ENCODE measurements around the gene C5AR1. TPM values are rescaled to one million over a fixed set of nuclear protein-coding genes. Genes with fewer than 3 reads are reported as not detected.
A peak's percentile ranks its signal among the peaks of the same experiment; 100 is the strongest.
"Not testable (repeated sequence)": the region's sequence is repeated elsewhere in the genome, so short reads cannot be mapped to it uniquely, and the experiment has no call there.

C5AR1 gene
- total RNA-seq, 1 donor from 2014 or later = 1.2 TPM

DNA sequence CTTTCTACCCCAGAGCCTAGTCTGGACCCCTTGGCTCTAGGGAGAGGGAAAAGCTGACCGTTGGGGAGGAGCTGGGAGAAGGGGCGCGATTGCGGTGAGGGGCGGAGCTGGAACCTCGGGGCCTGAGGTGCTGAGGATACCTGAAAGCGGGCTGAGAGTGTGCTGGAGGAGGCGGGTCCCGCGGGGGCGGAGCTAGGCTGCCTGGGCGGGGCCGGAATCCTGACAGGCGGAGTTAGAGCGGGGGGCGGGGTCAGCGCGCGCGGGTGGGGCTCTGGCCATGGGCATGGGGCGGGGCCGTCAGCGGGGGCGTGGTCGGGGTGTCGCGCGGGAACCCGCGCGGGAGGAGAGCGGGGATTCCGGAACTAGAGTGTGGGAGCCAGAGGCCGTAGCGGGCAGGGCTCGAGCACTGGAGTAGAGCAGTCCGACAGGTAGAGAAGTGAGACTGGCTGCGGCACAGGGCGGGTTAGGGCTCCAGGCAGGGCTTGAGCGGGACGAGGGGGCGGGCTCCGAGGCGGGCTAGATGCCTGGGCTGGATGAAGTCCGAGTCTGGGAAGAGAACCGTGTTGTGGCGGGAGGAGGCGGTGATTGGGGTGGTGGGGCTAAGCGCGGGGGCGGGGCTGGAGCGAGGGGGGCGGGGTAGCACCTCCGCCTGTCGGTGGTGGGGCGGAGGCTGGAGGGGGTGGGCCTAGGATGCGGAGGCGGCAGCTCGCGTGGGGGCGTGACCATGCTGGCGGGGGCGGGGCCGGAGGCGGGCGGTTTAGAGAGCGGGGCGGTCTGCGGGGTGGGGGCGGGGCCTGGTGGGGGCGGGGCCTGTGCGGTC lies 35.4 kb upstream of the C5AR1 start, which contains the start of gene INAFM1:
Gene INAFM1 (plus strand): TSS at position 815 of the 820 bp plus-strand sequence. CDS start 35 bp downstream, outside the sequence.
- Mint-ChIP-seq H3K36me3 (ENCODE audit: low read depth) (peaks cover 34% of the 10 kb centered on the region), H3K27me3 (ENCODE audit: low read depth) (no peaks in the 10 kb centered on the region), H3K4me1 (ENCODE audit: low read depth) (peaks cover 19% of the 10 kb centered on the region), H3K4me3 (ENCODE audit: low read depth) (peak within 1 kb of the TSS; percentile 87), H3K9me3 (no peaks in the 10 kb centered on the region), H3K27ac (peak within 1 kb of the TSS; percentile 93)
- peak; percentile 97 for DNase-seq (ENCODE audit: low spot score)
- intact Hi-C loops (cut with micrococcal nuclease) = loop anchor here (1.0 to 10.0 kb wide), 3 partner anchors 17 to 331 kb away; partner anchors contain the start of gene BICRA

DNA sequence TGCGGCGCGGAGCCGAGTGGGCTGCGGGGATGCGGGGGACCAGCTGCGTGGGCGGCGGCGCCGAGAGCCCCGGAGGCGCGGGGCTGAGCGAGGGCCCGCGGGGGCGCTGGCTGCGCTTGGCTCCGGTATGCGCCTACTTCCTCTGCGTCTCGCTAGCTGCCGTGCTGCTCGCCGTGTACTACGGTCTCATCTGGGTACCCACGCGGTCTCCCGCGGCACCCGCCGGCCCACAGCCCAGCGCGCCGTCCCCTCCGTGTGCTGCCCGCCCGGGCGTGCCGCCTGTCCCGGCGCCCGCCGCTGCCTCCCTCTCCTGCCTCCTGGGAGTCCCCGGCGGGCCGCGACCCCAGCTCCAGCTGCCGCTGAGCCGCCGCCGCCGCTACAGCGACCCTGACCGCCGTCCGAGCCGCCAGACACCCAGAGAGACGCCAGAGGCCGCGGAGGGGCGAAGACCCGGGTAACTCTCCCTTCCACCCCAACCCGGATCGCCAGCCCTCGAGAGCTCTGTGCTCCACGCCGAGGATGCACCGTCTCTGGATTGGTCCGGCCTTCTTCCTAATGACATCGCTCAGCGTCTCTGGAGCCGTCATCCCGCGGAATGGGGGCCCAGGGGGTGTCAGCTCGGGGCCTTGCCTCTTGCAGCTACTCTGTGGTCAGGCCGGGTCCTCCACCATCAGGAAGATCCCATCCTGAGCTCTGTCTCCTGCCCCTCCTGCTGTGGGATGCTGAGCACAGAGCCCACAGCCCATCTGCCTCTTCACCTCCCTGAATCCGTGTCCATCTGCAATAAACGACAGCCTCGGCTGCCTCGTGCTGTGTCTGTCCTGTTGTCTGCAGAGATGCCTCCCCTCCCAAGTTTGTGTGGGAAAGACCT lies 34.5 kb upstream of the C5AR1 start:
- Mint-ChIP-seq H3K27ac (peak overlapping the region; percentile 26), H3K36me3 (ENCODE audit: low read depth) (peaks cover 34% of the 10 kb centered on the region), H3K9me3 (no peaks in the 10 kb centered on the region), H3K4me1 (ENCODE audit: low read depth) (peaks cover 19% of the 10 kb centered on the region), H3K27me3 (ENCODE audit: low read depth) (no peaks in the 10 kb centered on the region), H3K4me3 (ENCODE audit: low read depth) (peak overlapping the region; percentile 73)
- intact Hi-C loops (cut with micrococcal nuclease) = loop anchor here (1.0 to 10.0 kb wide), 3 partner anchors 18 to 330 kb away; partner anchors contain the start of gene BICRA
- no peak for DNase-seq (ENCODE audit: low spot score)

DNA sequence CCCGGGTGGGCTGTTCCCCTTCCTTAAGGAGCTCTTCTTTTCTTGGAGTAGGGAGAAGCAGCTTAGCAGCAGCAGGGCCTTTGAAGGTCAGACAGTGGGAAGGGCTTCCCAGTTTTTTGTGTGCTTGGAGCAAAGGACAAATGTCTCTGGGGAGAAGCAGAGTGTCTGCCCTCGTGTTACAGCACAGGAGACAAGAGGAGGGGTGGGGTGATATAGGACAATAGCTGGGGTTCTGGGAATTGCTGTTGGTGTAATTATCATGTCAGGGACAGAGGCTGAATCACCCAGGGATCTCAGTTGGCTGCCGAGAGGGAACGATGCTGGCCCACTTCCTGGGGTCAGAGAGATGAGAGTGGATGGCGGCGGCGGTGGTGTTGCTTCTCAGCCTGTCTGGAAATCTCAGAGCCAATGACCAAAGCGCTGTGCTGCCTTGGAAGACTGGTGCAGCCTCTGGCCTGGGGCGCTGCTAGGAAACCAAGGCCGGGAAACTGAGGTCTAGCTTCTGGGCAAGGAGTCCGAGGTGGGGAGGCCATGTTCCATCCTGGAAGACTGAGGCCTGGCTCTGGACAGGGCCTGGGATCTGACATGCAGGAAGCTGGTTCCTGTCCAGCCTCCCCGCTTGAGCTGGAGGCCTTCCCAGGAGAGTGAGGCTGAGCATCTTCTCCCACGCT lies 33.7 kb upstream of the C5AR1 start:
- H3K27me3 Mint-ChIP-seq (ENCODE audit: low read depth) = no peaks in the 10 kb centered on the region
- H3K36me3 Mint-ChIP-seq (ENCODE audit: low read depth) = peaks cover 28% of the 10 kb centered on the region
- H3K4me3 Mint-ChIP-seq (ENCODE audit: low read depth) = peak overlapping the region; percentile 73
- H3K4me1 Mint-ChIP-seq (ENCODE audit: low read depth) = peaks cover 19% of the 10 kb centered on the region
- H3K27ac Mint-ChIP-seq = peak overlapping the region; percentile 26
- intact Hi-C loops (cut with micrococcal nuclease) = loop anchor here (10.0 kb wide), 1 partner anchor 329 kb away; the partner anchor contains the start of gene BICRA
- no peak for DNase-seq (ENCODE audit: low spot score)
- no peaks in the 10 kb centered on the region for H3K9me3 Mint-ChIP-seq

- H3K4me3 Mint-ChIP-seq (ENCODE audit: low read depth); H3K9me3 Mint-ChIP-seq; DNase-seq (ENCODE audit: low spot score); H3K27me3 Mint-ChIP-seq (ENCODE audit: low read depth); H3K27ac Mint-ChIP-seq: not testable (repeated sequence)
- Mint-ChIP-seq H3K36me3 (ENCODE audit: low read depth) (peaks cover 24% of the 10 kb centered on the region), H3K4me1 (ENCODE audit: low read depth) (peaks cover 19% of the 10 kb centered on the region)
- intact Hi-C loops (cut with micrococcal nuclease) = loop anchor here (10.0 kb wide), 1 partner anchor 328 kb away; the partner anchor contains the start of gene BICRA
Measured at GRCh38 chr19:47276513-47276912, 33.1 kb upstream of the C5AR1 start.

- H3K9me3 Mint-ChIP-seq = no peaks in the 10 kb centered on the region
- DNase-seq (ENCODE audit: low spot score) = peak; percentile 53
- no peak overlapping the region for H3K27ac Mint-ChIP-seq
- intact Hi-C loops (cut with micrococcal nuclease) = loop anchor here (5.0 kb wide), 1 partner anchor 112 kb away; no protein-coding TSS in a partner anchor
- peaks cover 14% of the 10 kb centered on the region for H3K36me3 Mint-ChIP-seq (ENCODE audit: low read depth)
- no peak overlapping the region for H3K4me3 Mint-ChIP-seq (ENCODE audit: low read depth)
- no peaks in the 10 kb centered on the region for H3K27me3 Mint-ChIP-seq (ENCODE audit: low read depth)
- H3K4me1 Mint-ChIP-seq (ENCODE audit: low read depth) = peaks cover 12% of the 10 kb centered on the region
Measured at GRCh38 chr19:47280183-47280797, 29.4 kb upstream of the C5AR1 start.

GRCh38 chr19:47283405-47284059 lies 26.1 kb upstream of the C5AR1 start:
- intact Hi-C loops (cut with micrococcal nuclease) = loop anchor here (5.0 kb wide), 1 partner anchor 109 kb away; no protein-coding TSS in a partner anchor
- H3K36me3 Mint-ChIP-seq (ENCODE audit: low read depth) = peaks cover 4% of the 10 kb centered on the region
- DNase-seq (ENCODE audit: low spot score) = no peak
- H3K9me3 Mint-ChIP-seq = no peaks in the 10 kb centered on the region
- H3K27ac Mint-ChIP-seq = no peak overlapping the region
- H3K27me3 Mint-ChIP-seq (ENCODE audit: low read depth) = no peaks in the 10 kb centered on the region
- no peak overlapping the region for H3K4me3 Mint-ChIP-seq (ENCODE audit: low read depth)
- H3K4me1 Mint-ChIP-seq (ENCODE audit: low read depth) = peaks cover 4% of the 10 kb centered on the region

- peaks cover 5% of the 10 kb centered on the region for H3K4me1 Mint-ChIP-seq (ENCODE audit: low read depth)
- H3K27me3 Mint-ChIP-seq (ENCODE audit: low read depth) = no peaks in the 10 kb centered on the region
- no peaks in the 10 kb centered on the region for H3K9me3 Mint-ChIP-seq
- H3K27ac Mint-ChIP-seq = no peak overlapping the region
- peaks cover 4% of the 10 kb centered on the region for H3K36me3 Mint-ChIP-seq (ENCODE audit: low read depth)
- intact Hi-C loops (cut with micrococcal nuclease) = loop anchor here (5.0 kb wide), 1 partner anchor 108 kb away; no protein-coding TSS in a partner anchor
- DNase-seq (ENCODE audit: low spot score) = no peak
- H3K4me3 Mint-ChIP-seq (ENCODE audit: low read depth) = no peak overlapping the region
Measured at GRCh38 chr19:47284324-47284899, 25.2 kb upstream of the C5AR1 start.

DNA sequence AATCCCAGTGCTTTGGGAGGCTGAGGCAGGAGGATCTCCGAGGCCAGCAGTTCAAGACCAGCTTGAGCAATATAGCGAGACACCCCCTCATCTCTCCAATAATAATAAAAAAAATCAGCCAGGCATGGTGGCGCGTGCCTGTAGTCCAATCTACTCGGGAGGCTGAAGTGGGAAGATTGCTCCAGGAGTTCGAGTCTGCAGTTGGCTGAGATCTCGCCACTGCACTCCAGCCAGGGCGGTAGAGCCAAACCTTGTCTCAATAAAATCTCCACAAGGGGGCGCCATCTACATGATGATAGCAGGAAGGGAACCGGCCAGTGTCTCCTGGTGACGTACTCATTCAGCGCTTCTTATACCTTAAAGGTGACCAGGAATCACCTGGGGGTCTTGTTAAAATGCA lies 13.6 kb upstream of the C5AR1 start:
- DNase-seq (ENCODE audit: low spot score) = peak; percentile 62
- Mint-ChIP-seq H3K9me3 (no peaks in the 10 kb centered on the region), H3K36me3 (ENCODE audit: low read depth) (no peaks in the 10 kb centered on the region), H3K27me3 (ENCODE audit: low read depth) (no peaks in the 10 kb centered on the region), H3K4me1 (ENCODE audit: low read depth) (peaks cover 5% of the 10 kb centered on the region), H3K27ac (no peak overlapping the region), H3K4me3 (ENCODE audit: low read depth) (no peak overlapping the region)
- intact Hi-C loops (cut with micrococcal nuclease) = loop anchor here (1.0 to 10.0 kb wide), 3 partner anchors 95 to 409 kb away; no protein-coding TSS in a partner anchor

- DNase-seq (ENCODE audit: low spot score); H3K9me3 Mint-ChIP-seq; H3K27me3 Mint-ChIP-seq (ENCODE audit: low read depth); H3K4me3 Mint-ChIP-seq (ENCODE audit: low read depth); H3K36me3 Mint-ChIP-seq (ENCODE audit: low read depth); H3K27ac Mint-ChIP-seq; H3K4me1 Mint-ChIP-seq (ENCODE audit: low read depth); intact Hi-C loops (cut with micrococcal nuclease): not testable (repeated sequence)
Measured at GRCh38 chr19:47300867-47301266, 8.8 kb upstream of the C5AR1 start.

- Mint-ChIP-seq H3K4me3 (ENCODE audit: low read depth) (no peak overlapping the region), H3K27me3 (ENCODE audit: low read depth) (peaks cover 9% of the 10 kb centered on the region), H3K4me1 (ENCODE audit: low read depth) (peaks cover 8% of the 10 kb centered on the region), H3K36me3 (ENCODE audit: low read depth) (no peaks in the 10 kb centered on the region), H3K9me3 (no peaks in the 10 kb centered on the region), H3K27ac (no peak overlapping the region)
- no peak for DNase-seq (ENCODE audit: low spot score)
- intact Hi-C loops (cut with micrococcal nuclease) = no loop called here
Measured at GRCh38 chr19:47302249-47302648, 7.4 kb upstream of the C5AR1 start.

GRCh38 chr19:47303966-47304365 lies 5.7 kb upstream of the C5AR1 start:
- H3K27ac Mint-ChIP-seq = no peak overlapping the region
- intact Hi-C loops (cut with micrococcal nuclease) = no loop called here
- DNase-seq (ENCODE audit: low spot score) = no peak
- H3K27me3 Mint-ChIP-seq (ENCODE audit: low read depth) = peaks cover 9% of the 10 kb centered on the region
- H3K4me3 Mint-ChIP-seq (ENCODE audit: low read depth) = no peak overlapping the region
- H3K9me3 Mint-ChIP-seq = no peaks in the 10 kb centered on the region
- peaks cover 8% of the 10 kb centered on the region for H3K4me1 Mint-ChIP-seq (ENCODE audit: low read depth)
- H3K36me3 Mint-ChIP-seq (ENCODE audit: low read depth) = no peaks in the 10 kb centered on the region

Measured in activated T-helper 2 cell treated with anti-CD3 and anti-CD28 coated beads, Interferon-gamma antibody, Interleukin-2, Interleukin-4, amounts not matched to agents 10 μg/mL and 5 μg/mL and 100 μg/mL, durations not matched to agents 14 hours and 24 hours and 36 hours (primary cell).